NCI-H2107 (cell line): ENCODE results near the gene KHNYN.
"Not testable (repeated sequence)": the region's sequence is repeated elsewhere in the genome, so short reads cannot be mapped to it uniquely, and the experiment has no call there.

Experiments
- DNase-seq: peaks from one replicate; lab custom pipeline; 2025; lab: John Stamatoyannopoulos, UW

The KHNYN gene

DNA sequence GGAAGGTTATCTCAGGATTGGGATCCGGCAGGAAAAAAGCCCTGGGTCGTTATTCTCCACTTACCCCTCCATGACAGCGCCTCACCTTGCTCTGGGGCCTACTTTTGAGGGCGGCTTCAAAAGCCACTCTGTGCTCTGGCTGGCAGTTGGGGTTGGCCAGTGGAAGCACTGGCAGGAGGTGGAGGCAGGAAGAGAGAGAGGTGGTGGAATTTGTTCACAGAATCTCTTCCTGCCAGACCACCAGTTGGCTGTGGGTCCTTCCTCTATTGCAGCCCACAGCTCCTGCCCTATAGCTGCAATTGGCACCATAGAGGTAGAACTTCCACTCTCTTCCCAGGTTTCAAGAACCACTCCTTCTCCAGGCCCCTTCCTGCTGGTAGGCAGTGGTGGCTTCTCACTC, 45.5 kb downstream of the KHNYN start:
- DNase-seq = no peak

DNA sequence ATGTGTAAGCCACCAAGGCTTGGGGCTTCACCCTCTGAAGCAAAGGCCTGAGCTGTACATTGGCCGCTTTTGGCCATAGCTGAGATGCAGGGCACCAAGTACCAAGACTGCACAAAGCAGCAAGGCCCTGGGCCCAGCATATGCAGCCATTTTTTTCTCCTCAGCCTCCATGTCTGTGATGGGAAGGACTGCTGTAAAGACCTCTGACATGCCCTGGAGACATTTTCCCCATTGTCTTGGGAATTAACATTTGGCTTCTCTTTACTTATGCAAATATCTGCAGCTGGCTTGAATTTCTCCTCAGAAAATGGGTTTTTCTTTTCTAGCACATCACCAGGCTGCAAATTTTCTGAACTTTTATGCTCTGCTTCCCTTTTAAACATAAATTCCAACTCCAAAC, 50.2 kb downstream of the KHNYN start:
- DNase-seq = not testable (repeated sequence)

DNA sequence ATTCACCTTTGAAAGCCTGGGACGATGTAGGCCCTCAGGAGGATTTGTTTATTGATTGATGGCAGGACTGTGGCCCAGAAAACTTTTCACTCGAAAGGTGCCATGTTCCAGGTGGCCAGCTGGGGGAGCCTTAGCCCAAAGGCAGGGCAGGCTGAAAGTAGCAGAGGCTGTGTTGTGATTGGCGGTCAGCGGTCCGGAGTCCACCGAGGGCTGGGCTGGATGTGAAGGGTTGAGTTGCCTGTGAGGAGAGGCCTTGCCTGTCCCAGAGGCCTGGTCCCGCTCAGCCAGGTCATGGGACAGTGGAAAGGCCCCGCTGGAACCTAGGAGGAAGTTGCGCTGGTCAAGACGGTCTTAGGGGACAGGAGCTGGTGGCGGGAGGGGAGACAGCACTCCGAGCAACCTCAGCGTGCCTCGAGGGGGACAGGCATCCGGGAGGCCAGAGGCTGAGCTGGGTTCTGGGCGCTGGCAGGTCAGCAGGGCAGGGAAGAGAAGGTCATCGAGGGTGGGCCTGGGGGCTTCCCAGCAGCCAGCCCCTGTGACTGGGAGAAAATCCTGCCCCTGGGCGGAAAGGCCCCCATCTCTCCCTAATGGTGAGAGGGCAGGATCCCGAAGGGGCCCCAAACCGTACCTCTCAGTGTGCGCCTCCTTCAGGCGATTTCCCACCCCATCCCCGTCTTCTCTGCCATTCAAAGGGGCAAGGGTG, 52.0 kb downstream of the KHNYN start:
- no peak for DNase-seq

DNA sequence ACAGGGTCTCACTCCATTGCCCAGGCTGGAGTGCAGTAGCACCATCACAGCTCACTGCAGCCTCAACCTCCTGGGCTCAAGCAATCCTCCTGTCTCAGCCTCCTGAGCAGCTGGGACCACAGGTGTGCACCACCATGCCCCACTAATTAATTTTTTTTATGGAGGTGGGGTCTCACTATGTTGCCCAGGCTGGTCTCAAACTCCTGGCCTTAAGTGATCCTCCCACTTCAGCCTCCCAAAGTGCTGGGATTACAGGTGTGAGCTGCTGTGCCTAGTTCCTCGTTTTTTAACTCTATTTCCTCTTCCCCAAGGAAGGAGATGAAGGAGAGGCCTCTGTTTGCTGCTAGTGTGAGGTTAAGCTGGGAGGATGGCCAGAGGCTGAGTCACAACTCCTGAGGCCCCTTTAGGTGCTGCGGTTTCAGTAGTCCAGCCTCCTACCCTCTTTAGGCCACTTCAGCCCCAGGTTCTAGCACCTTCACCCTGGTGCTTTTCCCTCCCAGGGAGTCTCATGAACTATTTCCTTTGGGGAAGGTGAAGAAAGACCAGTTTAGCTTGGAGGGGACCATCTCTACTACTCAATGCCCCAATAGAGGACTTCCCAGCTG, 53.0 kb downstream of the KHNYN start:
- not testable (repeated sequence) for DNase-seq

DNA sequence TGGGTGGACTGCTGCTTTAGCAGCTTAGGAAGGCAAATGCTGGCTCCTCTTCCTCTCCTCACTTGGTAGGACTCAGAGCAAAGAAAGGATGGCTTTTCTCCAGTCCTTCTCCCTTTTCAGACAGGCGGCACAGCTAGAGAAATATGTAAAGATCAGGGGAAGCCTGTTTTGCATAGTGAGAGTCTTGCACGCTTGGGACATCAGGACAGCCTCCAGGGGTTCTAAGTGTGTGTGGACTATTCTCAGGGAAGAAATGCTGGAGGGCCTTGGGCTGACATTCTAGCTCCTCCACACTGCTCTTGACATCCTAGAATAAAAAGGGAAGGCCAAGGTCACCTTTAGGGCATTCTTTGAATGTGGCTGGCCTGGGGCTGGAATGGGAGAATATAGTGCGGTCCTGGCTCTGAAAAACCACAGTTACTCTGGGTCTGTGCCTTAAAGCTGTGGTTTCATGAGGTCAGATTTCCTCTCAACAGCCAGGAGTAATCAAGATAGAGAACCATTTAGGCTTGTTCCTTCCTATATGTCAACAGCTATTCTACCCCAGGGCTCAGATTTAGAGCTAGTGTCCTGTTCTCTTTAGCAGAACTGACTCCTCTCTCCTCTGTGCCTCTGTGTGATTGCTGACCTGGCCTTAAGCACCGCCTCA, 54.0 kb downstream of the KHNYN start:
- no peak for DNase-seq
